Measurements from ENCODE around the gene BARX2. TPM values are rescaled to one million over a fixed set of nuclear protein-coding genes. Genes with fewer than 3 reads are reported as not detected.

The BARX2 gene
- total RNA-seq, 4 donors from 2014 or later = not detected

DNA sequence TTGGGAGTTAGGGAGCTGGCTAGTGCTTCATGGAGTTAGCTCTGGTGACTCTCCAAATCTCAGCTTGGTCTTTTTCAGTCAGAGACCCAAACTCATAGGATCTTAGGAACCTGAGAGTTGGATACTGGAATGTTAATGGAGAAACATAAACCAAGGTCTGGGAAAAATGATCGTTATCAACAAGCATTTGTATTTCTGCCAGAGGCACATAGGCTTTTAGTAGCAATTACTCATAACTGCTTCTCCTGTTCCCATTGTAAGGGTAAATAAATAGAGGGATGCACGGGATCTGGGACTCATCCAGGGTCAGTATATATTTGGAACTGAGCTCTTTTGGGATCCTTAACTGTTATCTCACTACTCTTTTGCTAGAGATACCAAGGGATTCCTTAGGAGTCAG lies 4.8 kb downstream of the BARX2 start:
- Histone ChIP-seq H3K4me1 (peaks cover 0 to 7% (median 4%) of the 10 kb centered on the region in 4 donors), H3K9me3 (no peaks in the 10 kb centered on the region), H3K4me3 (no peak overlapping the region), H3K36me3 (no peaks in the 10 kb centered on the region), H3K27me3 (peaks cover 0 to 53% of the 10 kb centered on the region in 2 donors), H3K27ac (no peak overlapping the region)
- 48% methylated on average over 2 of the region's 2 CpGs for WGBS, 2 donors
- TF ChIP-seq EP300 (IDR thresholded peaks at IDR 0.05) (no peak), POLR2A (IDR thresholded peaks at IDR 0.05) (no peak)
- TF ChIP-seq, protein P1, sequence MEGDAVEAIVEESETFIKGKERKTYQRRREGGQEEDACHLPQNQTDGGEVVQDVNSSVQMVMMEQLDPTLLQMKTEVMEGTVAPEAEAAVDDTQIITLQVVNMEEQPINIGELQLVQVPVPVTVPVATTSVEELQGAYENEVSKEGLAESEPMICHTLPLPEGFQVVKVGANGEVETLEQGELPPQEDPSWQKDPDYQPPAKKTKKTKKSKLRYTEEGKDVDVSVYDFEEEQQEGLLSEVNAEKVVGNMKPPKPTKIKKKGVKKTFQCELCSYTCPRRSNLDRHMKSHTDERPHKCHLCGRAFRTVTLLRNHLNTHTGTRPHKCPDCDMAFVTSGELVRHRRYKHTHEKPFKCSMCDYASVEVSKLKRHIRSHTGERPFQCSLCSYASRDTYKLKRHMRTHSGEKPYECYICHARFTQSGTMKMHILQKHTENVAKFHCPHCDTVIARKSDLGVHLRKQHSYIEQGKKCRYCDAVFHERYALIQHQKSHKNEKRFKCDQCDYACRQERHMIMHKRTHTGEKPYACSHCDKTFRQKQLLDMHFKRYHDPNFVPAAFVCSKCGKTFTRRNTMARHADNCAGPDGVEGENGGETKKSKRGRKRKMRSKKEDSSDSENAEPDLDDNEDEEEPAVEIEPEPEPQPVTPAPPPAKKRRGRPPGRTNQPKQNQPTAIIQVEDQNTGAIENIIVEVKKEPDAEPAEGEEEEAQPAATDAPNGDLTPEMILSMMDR (IDR thresholded peaks at IDR 0.05) = no peak
- no peak for DNase-seq (ENCODE audit: low spot score in 2 of 2)

DNA sequence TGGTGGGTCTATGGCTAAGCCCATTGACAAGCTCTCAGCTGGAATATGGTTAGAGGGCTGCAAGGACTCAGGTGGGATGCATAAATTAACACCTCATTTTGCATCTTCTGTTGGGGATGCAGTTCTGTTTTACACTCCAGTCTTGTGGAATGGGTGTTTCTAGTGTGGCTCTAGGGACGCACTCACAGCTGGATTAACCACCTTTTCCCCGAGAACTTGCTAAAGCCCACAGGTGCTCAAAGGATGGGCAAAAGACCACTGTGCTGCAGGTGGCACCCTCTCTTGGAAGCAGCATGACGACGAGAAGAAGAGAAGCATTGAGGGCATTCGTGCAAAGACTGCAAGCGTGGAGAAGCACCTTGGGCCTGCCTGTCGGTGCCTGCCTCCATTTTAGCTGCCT lies 6.9 kb downstream of the BARX2 start:
- no peak overlapping the region for H3K4me3 ChIP-seq
- no peaks in the 10 kb centered on the region for H3K36me3 ChIP-seq
- H3K9me3 ChIP-seq = no peaks in the 10 kb centered on the region
- peaks cover 0 to 33% of the 10 kb centered on the region in 2 donors for H3K27me3 ChIP-seq
- no peak for TF ChIP-seq POLR2A (IDR thresholded peaks at IDR 0.05)
- TF ChIP-seq, protein P1 (IDR thresholded peaks at IDR 0.05) = no peak
- no peak for TF ChIP-seq EP300 (IDR thresholded peaks at IDR 0.05)
- no peak for DNase-seq (ENCODE audit: low spot score in 2 of 2)
- WGBS, 2 donors = 91 to 92% methylated on average over 7 of the region's 7 CpGs
- H3K27ac ChIP-seq = no peak overlapping the region
- H3K4me1 ChIP-seq = no peaks in the 10 kb centered on the region

DNA sequence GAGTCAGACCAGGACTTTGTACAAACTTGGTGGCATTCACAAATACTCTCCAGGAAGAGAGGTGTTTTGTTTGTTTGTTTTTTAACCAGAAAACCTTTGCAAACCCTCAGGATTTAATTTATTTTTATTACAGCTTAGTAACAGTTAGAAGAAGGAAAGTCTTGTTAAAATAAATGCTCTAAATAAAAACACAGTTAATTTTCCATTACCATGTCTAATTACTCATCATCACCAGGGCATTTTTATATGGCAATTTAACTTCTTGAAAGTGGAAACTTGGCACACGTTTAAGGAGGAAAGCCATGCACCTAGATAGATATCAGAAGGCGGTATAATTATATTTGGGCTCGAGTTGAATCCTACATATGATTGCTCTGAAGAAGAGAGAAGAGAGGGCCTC lies 7.4 kb downstream of the BARX2 start:
- peaks cover 0 to 29% of the 10 kb centered on the region in 2 donors for H3K27me3 ChIP-seq
- H3K36me3 ChIP-seq = no peaks in the 10 kb centered on the region
- H3K4me3 ChIP-seq = no peak overlapping the region
- DNase-seq (ENCODE audit: low spot score in 2 of 2) = no peak
- no peaks in the 10 kb centered on the region for H3K9me3 ChIP-seq
- no peak overlapping the region for H3K27ac ChIP-seq
- TF ChIP-seq, protein P1 (IDR thresholded peaks at IDR 0.05) = no peak
- TF ChIP-seq EP300 (IDR thresholded peaks at IDR 0.05) = no peak
- no peak for TF ChIP-seq POLR2A (IDR thresholded peaks at IDR 0.05)
- 66 to 73% methylated on average over 3 of the region's 3 CpGs for WGBS, 2 donors
- H3K4me1 ChIP-seq = no peaks in the 10 kb centered on the region

DNA sequence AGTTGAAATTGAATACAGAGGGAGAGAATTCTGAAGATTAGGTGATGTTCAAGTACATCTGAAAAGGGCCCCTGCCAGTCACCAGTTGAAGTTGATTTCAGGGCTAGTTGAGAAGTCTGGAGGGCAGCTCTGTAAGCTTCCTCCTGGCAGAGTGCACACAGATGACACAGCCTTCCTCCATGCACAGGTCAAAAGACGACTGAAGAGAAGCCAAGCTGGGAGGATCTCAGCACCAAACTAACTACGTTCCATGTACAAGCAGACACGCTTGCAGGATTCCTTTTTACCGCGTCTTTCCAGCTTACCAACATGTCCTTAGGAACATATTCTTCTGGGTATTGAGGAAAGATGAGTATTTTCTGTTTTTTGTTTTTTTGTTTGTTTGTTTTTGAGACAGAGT lies 7.9 kb downstream of the BARX2 start:
- Histone ChIP-seq H3K4me1 (no peaks in the 10 kb centered on the region), H3K4me3 (no peak overlapping the region), H3K27me3 (peaks cover 0 to 27% of the 10 kb centered on the region in 2 donors), H3K9me3 (no peaks in the 10 kb centered on the region), H3K27ac (no peak overlapping the region), H3K36me3 (no peaks in the 10 kb centered on the region)
- TF ChIP-seq, protein P1 (IDR thresholded peaks at IDR 0.05) = no peak
- no peak for TF ChIP-seq EP300 (IDR thresholded peaks at IDR 0.05)
- TF ChIP-seq POLR2A (IDR thresholded peaks at IDR 0.05) = no peak
- 84 to 94% methylated on average over 5 of the region's 5 CpGs for WGBS, 2 donors
- no peak for DNase-seq (ENCODE audit: low spot score in 2 of 2)

DNA sequence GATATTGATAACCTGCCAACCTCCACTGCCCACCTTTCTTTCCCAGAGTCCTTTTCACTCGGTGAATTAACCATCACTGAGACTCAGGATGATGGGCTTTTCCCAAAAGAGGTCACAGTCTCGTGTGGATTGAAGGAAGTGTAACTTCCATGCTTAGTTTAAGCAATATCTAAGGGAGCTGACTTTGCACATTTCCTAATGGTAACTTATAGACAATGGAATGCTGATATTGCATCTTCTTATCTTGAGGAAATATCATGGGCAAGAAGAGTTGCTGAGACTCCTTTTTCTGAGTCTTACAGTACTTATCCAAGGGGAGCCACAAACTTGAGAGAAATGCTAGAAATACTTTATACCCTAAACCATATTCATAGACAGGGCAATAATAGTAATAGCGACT lies 8.8 kb downstream of the BARX2 start:
- no peaks in the 10 kb centered on the region for H3K36me3 ChIP-seq
- H3K27me3 ChIP-seq = peaks cover 0 to 18% of the 10 kb centered on the region in 2 donors
- H3K27ac ChIP-seq = no peak overlapping the region
- H3K9me3 ChIP-seq = no peaks in the 10 kb centered on the region
- no peak for DNase-seq (ENCODE audit: low spot score in 2 of 2)
- TF ChIP-seq EP300 (IDR thresholded peaks at IDR 0.05) (no peak), POLR2A (IDR thresholded peaks at IDR 0.05) (no peak)
- TF ChIP-seq, protein P1 (IDR thresholded peaks at IDR 0.05) = no peak
- H3K4me3 ChIP-seq = no peak overlapping the region
- H3K4me1 ChIP-seq = no peaks in the 10 kb centered on the region
- 83% methylated on average over 3 of the region's 3 CpGs for WGBS, 2 donors

Data from tibial nerve (tissue), 4 donors.